GM12878 (cell line): ENCODE measurements around the gene EML1.

Experiments used
- EZH2 ChIP-seq: IDR thresholded peaks from 2 replicates; pipeline ENCODE4 v1.6.1; 2012; ENCODE audit warnings: low read depth, mild to moderate bottlenecking, control low read depth, inconsistent platforms, low read length, borderline replicate concordance; ENCODE audit not compliant: control insufficient read depth
- JUNB ChIP-seq: IDR thresholded peaks from 2 replicates; pipeline ENCODE4 v1.6.1; 2016; ENCODE audit warnings: antibody characterized with exemption, mild to moderate bottlenecking
- NRF1 ChIP-seq: conservative IDR thresholded peaks from 2 replicates; pipeline ENCODE4 v1.6.1; 2011; ENCODE audit warnings: mild to moderate bottlenecking, low read depth, low read length, improper control_type of control experiment
- RAD51 ChIP-seq: fragments of 450-650 bp; IDR thresholded peaks from 2 replicates; pipeline ENCODE4 v1.6.1; 2016; ENCODE audit warnings: moderate library complexity, mild to moderate bottlenecking, inconsistent platforms
- TAF1 ChIP-seq: IDR thresholded peaks from 2 replicates; pipeline ENCODE4 v1.6.1; 2011; ENCODE audit warnings: mild to moderate bottlenecking, low read depth, low read length, borderline replicate concordance
- TBL1XR1 ChIP-seq: IDR thresholded peaks from 2 replicates; pipeline ENCODE4 v1.6.1; 2012; ENCODE audit warnings: low read depth, low read length, improper control_type of control experiment
- TF ChIP-seq, protein P1 (sequence below): IDR thresholded peaks from 2 replicates; pipeline ENCODE4 v1.6.1; 2012; ENCODE audit warnings: mild to moderate bottlenecking, low read depth, low read length
- TF ChIP-seq, protein P2 (sequence below), 3 experiments: IDR thresholded peaks in 2 of 3; conservative IDR thresholded peaks in 1 of 3; 2 replicates each; pipeline ENCODE4 v1.5.1; 2011; ENCODE audit warnings: low read depth in 3 of 3, low read length in 3 of 3, mild to moderate bottlenecking in 3 of 3, control low read depth in 2 of 3, moderate library complexity in 2 of 3, inconsistent platforms in 1 of 3, mixed read lengths in 1 of 3; ENCODE audit not compliant: control insufficient read depth in 2 of 3, insufficient read depth in 1 of 3; ENCODE audit errors: extremely low read depth in 1 of 3
- TF ChIP-seq, protein P3 (sequence below): IDR thresholded peaks from 2 replicates; pipeline ENCODE4 v1.6.1; 2012; ENCODE audit warnings: low read depth, low read length, improper control_type of control experiment

- TF ChIP-seq EZH2 (no peak), NRF1 (no peak), TBL1XR1 (no peak), JUNB (no peak), RAD51 (no peak), TAF1 (no peak)
- TF ChIP-seq, protein P1, sequence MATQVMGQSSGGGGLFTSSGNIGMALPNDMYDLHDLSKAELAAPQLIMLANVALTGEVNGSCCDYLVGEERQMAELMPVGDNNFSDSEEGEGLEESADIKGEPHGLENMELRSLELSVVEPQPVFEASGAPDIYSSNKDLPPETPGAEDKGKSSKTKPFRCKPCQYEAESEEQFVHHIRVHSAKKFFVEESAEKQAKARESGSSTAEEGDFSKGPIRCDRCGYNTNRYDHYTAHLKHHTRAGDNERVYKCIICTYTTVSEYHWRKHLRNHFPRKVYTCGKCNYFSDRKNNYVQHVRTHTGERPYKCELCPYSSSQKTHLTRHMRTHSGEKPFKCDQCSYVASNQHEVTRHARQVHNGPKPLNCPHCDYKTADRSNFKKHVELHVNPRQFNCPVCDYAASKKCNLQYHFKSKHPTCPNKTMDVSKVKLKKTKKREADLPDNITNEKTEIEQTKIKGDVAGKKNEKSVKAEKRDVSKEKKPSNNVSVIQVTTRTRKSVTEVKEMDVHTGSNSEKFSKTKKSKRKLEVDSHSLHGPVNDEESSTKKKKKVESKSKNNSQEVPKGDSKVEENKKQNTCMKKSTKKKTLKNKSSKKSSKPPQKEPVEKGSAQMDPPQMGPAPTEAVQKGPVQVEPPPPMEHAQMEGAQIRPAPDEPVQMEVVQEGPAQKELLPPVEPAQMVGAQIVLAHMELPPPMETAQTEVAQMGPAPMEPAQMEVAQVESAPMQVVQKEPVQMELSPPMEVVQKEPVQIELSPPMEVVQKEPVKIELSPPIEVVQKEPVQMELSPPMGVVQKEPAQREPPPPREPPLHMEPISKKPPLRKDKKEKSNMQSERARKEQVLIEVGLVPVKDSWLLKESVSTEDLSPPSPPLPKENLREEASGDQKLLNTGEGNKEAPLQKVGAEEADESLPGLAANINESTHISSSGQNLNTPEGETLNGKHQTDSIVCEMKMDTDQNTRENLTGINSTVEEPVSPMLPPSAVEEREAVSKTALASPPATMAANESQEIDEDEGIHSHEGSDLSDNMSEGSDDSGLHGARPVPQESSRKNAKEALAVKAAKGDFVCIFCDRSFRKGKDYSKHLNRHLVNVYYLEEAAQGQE, result no peak
- TF ChIP-seq, protein P2, sequence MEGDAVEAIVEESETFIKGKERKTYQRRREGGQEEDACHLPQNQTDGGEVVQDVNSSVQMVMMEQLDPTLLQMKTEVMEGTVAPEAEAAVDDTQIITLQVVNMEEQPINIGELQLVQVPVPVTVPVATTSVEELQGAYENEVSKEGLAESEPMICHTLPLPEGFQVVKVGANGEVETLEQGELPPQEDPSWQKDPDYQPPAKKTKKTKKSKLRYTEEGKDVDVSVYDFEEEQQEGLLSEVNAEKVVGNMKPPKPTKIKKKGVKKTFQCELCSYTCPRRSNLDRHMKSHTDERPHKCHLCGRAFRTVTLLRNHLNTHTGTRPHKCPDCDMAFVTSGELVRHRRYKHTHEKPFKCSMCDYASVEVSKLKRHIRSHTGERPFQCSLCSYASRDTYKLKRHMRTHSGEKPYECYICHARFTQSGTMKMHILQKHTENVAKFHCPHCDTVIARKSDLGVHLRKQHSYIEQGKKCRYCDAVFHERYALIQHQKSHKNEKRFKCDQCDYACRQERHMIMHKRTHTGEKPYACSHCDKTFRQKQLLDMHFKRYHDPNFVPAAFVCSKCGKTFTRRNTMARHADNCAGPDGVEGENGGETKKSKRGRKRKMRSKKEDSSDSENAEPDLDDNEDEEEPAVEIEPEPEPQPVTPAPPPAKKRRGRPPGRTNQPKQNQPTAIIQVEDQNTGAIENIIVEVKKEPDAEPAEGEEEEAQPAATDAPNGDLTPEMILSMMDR (IDR thresholded peaks at IDR 0.05 in 2 of 3, conservative IDR thresholded peaks at IDR 0.05 in 1 of 3; ENCODE audit: control insufficient read depth in 2 of 3, extremely low read depth in 1 of 3, insufficient read depth in 1 of 3, low read depth in 3 of 3, low read length in 3 of 3), result no peak
- TF ChIP-seq, protein P3, sequence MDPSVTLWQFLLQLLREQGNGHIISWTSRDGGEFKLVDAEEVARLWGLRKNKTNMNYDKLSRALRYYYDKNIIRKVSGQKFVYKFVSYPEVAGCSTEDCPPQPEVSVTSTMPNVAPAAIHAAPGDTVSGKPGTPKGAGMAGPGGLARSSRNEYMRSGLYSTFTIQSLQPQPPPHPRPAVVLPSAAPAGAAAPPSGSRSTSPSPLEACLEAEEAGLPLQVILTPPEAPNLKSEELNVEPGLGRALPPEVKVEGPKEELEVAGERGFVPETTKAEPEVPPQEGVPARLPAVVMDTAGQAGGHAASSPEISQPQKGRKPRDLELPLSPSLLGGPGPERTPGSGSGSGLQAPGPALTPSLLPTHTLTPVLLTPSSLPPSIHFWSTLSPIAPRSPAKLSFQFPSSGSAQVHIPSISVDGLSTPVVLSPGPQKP, result no peak
Measured at GRCh38 chr14:99820702-99821331, 27.6 kb downstream of the EML1 start.
